NCI-H1105 (cell line): Measurements from ENCODE around the gene STARD3.

Experiments
- DNase-seq: peaks from one replicate; lab custom pipeline; 2025; lab: John Stamatoyannopoulos, UW

The STARD3 gene

DNA sequence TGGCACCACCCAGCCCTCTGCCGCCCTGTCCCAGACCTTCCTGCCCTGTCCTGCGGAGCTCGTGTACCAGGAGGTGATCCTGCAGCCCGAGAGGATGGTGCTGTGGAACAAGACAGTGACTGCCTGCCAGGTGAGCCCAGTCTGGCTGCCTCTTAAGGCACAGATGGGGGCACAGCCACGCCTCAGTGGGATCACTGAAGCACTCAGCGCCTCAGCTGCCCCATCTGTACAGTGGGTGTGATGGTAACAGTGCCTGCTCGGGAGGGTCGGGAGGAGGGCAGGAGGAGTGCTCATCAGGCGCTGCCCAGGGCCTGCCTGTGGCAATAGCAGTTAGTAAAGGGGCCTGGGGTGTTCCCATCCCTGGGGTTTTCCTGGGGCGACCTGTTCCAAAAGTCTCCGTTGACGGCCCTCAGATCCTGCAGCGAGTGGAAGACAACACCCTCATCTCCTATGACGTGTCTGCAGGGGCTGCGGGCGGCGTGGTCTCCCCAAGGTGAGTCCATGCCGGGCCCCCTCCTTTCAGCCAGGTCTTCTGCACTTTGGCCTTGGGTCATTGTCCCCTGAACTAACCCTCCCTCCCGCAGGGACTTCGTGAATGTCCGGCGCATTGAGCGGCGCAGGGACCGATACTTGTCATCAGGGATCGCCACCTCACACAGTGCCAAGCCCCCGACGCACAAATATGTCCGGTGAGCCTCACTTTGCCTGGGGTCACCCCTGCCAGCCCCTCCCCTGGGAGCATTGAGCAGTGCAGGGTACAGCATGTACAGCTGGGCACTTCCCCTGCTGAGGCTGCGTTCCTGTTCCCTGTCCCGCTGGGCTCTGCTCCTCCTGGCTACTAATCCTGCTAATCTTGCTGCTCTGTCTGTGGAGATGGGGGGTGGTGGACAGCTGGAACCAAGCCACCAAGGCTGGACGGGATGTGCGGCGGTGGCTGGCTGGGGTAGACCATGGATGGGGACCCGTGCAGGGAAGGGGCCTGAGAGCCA lies 23.7 kb downstream of the STARD3 start:
- DNase-seq = no peak

- DNase-seq = no peak
Measured at GRCh38 chr17:39661744-39662541, 25.0 kb downstream of the STARD3 start.

DNA sequence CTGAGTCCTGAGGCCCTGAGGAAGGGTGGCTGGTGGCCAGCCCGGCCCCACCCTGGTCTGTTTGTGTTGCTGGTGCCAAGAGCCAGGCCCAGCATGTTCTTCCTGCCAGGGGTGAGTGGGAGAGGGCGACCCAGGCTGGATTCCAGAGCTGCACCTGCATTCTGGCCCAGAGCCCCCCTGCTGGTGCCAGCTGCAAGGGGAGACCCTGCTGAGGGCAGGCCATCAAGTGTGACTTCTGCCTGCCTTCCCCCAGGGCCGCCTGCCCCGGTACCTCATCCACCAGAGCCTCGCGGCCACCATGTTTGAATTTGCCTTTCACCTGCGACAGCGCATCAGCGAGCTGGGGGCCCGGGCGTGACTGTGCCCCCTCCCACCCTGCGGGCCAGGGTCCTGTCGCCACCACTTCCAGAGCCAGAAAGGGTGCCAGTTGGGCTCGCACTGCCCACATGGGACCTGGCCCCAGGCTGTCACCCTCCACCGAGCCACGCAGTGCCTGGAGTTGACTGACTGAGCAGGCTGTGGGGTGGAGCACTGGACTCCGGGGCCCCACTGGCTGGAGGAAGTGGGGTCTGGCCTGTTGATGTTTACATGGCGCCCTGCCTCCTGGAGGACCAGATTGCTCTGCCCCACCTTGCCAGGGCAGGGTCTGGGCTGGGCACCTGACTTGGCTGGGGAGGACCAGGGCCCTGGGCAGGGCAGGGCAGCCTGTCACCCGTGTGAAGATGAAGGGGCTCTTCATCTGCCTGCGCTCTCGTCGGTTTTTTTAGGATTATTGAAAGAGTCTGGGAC lies 25.8 kb downstream of the STARD3 start:
- no peak for DNase-seq

DNA sequence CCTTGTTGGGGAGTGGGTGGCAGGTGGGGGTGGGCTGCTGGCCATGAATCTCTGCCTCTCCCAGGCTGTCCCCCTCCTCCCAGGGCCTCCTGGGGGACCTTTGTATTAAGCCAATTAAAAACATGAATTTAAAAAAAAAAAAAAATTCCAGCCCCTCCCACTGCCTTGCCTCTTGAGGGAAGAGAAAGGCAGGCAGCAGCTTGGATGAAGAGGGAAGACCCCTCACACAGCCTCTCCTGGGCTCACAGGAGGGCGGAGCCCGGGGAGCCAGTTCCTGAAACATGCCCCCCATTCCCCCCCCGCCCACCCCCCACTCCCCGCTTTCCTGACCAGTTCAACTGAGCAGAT lies 26.4 kb downstream of the STARD3 start:
- no peak for DNase-seq

DNA sequence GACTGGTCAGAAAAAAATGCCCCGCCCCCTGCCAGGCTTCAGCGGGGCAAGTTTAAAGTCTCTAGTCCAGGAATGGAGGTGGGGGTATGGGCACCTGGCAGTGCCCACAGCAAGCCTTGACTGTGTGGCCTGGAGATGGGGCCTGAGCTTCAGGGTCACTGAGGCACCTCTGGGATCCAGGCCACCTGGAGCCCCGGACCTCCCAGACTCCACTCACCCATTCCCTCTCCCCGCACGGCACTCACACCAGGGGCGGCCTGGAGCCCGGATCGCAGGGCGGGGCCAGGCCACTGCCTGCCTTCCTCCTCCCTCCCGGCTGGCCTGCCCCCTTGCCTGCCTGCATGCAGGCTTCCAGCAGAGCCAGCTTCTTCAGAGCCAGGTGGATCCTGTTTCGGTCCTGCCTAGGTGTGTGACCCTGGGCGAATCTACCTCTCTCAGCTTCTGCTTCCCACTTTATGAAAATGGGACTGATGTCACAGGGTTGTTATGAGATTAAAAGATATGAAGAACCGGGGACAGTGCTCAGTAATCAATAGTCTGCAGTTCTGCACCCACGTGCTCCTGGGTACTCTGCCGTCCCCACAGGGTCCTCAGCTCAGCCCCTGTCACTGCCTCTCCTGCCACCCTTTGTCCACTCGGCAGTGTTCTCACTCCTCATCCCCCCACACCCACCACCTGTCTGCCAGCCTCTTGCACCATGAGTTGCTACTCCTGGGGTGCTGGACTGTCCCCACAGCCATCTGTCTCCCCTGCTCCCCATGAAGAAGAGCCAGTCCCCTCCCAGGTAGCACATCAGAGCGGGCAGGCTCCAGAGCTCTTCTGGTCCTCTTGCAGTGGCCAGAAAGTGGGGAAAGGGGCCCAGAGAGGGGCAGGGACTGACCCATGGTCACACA lies 27.0 kb downstream of the STARD3 start:
- DNase-seq = no peak

- DNase-seq = no peak
Measured at GRCh38 chr17:39664581-39665561, 27.9 kb downstream of the STARD3 start, which contains the start of gene TCAP. Gene TCAP (plus strand): TSS chr17:39665349. CDS start chr17:39665360, 11 bp downstream.

DNA sequence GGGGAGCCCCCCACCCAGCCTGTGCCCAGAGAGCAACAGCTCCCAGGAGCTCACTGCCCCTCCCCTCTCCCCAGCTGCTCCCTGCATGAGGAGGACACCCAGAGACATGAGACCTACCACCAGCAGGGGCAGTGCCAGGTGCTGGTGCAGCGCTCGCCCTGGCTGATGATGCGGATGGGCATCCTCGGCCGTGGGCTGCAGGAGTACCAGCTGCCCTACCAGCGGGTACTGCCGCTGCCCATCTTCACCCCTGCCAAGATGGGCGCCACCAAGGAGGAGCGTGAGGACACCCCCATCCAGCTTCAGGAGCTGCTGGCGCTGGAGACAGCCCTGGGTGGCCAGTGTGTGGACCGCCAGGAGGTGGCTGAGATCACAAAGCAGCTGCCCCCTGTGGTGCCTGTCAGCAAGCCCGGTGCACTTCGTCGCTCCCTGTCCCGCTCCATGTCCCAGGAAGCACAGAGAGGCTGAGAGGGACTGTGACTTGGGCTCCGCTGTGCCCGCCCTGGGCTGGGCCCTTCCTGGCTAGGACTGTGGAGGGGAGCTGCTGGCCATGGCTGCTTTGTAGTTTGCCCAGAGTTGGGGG lies 28.8 kb downstream of the STARD3 start:
- peak; percentile 18 for DNase-seq

DNA sequence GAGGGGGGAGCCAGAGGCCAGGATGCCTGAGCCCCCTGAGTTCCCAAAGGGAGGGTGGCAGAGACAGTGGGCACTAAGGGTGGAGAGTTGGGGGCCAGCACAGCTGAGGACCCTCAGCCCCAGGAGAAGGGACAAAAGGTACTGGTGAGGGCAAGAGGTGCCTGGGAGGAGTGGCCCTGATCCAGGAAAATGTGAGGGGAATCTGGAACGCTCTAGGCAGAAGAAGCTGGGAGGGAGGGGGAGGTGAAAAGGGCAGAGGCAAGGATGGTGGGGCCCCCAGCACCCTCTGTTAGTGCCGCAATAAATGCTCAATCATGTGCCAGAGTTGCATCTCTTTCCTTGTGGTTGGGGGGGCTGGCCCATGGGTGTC lies 29.3 kb downstream of the STARD3 start:
- no peak for DNase-seq

- no peak for DNase-seq
Measured at GRCh38 chr17:39666601-39667261, 29.8 kb downstream of the STARD3 start.

DNA sequence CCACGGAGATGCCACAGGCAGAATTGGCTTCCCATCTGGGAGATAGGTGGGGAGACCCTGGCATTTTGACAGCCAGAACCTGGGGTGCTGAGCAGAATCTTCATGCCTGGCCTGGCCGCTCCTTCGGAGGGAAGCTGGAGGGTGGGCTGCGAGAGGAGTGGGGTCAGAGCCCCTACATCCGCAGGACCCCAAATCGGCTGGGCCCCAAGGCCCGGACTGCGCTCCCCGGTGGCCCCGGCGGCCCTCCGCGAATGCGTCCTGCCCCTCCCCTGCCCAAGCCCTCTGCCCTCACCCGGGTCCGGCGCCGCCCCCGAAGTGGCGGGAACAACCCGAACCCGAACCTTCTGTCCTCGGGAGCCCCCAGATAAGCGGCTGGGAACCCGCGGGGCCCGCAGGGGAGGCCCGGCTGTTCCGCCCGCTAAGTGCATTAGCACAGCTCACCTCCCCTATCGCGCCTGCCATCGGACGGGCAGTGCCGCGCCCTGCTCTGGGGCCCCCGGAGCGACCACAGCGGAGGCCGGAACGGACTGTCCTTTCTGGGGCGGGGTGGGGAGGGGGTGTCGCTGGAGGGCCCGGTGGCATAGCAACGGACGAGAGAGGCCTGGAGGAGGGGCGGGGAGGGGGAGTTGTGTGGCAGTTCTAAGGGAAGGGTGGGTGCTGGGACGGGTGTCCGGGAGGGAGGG lies 30.5 kb downstream of the STARD3 start:
- DNase-seq = no peak

GRCh38 chr17:39667945-39668924 lies 31.3 kb downstream of the STARD3 start, which contains the start of gene PNMT:
Gene PNMT (plus strand): TSS chr17:39668453. CDS start chr17:39668476, 23 bp downstream.
- DNase-seq = peak; percentile 42

GRCh38 chr17:39669897-39670735 lies 33.2 kb downstream of the STARD3 start:
- no peak for DNase-seq

DNA sequence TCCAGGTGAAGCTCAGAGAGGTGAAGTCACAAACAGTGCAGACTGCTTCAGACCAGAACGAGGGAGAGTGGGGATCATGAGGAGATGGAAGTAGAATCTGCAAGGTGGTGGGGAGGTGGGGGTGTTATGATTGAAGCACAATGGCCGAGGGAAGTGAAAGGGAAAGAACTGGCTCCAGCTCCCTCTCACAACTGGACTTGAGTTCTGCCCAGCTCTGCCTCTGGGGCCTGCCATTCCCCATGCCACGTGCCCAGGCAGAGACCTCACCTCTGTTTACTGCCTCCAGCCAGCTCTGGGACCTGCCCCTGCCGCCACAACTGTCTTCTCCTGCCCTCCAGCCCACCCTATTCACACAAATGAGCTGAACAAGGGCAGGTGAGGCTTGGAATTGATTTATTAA lies 33.8 kb downstream of the STARD3 start:
- no peak for DNase-seq

DNA sequence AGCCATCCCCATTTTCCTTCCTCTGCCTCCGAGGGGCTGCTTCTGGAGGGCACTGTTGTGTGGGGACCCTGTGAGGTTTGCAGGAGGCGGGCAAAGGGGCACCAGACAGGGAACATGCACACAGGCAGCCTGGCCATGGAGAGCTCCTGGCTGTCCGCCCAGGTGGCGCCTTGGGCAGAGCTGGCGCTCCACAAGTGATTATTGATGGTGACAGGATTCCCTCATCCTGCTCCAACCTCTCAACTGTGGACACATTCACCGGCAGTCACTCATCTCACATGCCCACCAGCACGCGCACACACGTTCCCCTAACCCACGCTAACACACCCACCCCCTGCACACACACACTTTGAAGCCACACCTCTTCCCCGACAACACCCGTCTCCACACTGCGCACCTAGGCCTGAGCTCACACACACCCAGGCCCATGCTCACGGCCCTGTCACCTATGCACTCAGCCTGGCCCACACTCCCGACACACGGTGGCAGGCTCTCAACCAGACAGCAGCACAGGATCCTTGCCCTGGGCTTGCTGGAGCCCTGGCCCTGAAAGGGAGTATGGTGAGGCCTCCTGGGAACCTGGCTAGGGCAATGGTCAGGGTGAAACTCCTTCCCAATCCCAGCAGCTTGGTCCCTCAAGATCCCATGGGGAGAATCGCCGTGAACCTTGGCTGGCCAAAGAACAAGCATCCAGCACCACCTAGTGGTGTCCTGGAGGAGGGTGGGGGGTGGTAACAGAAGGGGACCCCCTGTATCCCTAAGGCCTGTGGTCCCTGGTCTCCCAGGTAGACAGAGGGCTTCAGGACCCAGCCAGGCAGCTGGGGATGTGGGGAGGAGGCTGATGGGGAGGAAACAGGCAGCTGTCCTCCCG lies 34.9 kb downstream of the STARD3 start:
- no peak for DNase-seq
